Measurements from ENCODE around the gene RSPO4. TPM values are rescaled to one million over a fixed set of nuclear protein-coding genes. Genes with fewer than 3 reads are reported as not detected.

Gene RSPO4
- total RNA-seq, 2 donors from 2014 or later = not detected

- no peaks in the 10 kb centered on the region for H3K4me1 ChIP-seq
- no peaks in the 10 kb centered on the region for H3K36me3 ChIP-seq (replicated peaks in 1 of 2; ENCODE audit: insufficient read depth in 1 of 2, low read depth in 2 of 2)
- no peak overlapping the region for H3K4me3 ChIP-seq
- TF ChIP-seq CTCF (IDR thresholded peaks at IDR 0.05) = no peak
- TF ChIP-seq POLR2A (IDR thresholded peaks at IDR 0.05) = no peak
- WGBS, 2 donors = 67 to 71% methylated on average over 1 of the region's 1 CpG
- no peaks in the 10 kb centered on the region for H3K9me3 ChIP-seq
- intact Hi-C loops (cut with DNase I) = no loop called here
- H3K27me3 ChIP-seq = peaks cover 0 to 8% of the 10 kb centered on the region in 2 donors
- no peak for ATAC-seq
- H3K27ac ChIP-seq = no peak overlapping the region
- no peak for DNase-seq
These were observed 44.6 kb downstream of the RSPO4 start for GRCh38 chr20:957544-957943.

GRCh38 chr20:956330-956951 lies 45.7 kb downstream of the RSPO4 start:
- peak; percentile 69 for ATAC-seq
- TF ChIP-seq POLR2A (IDR thresholded peaks at IDR 0.05) (no peak), CTCF (IDR thresholded peaks at IDR 0.05) (peak; percentile 85 to 98 (median 92))
- peak; percentile 67 to 73 (median 68) for DNase-seq
- Histone ChIP-seq H3K36me3 (replicated peaks in 1 of 2; ENCODE audit: insufficient read depth in 1 of 2, low read depth in 2 of 2) (no peaks in the 10 kb centered on the region), H3K27ac (no peak overlapping the region), H3K9me3 (no peaks in the 10 kb centered on the region), H3K4me1 (no peaks in the 10 kb centered on the region), H3K27me3 (peaks cover 0 to 8% of the 10 kb centered on the region in 2 donors), H3K4me3 (no peak overlapping the region)
- intact Hi-C loops (cut with DNase I) = no loop called here
- 1 to 6% methylated on average over 10 to 13 of the region's 13 CpGs for WGBS, 2 donors

GRCh38 chr20:955656-956055 lies 46.5 kb downstream of the RSPO4 start:
- WGBS, 2 donors = 59 to 64% methylated on average over 7 of the region's 7 CpGs
- no peak for DNase-seq
- ATAC-seq = no peak
- H3K4me3 ChIP-seq = no peak overlapping the region
- no peaks in the 10 kb centered on the region for H3K9me3 ChIP-seq
- no peaks in the 10 kb centered on the region for H3K4me1 ChIP-seq
- H3K27ac ChIP-seq = no peak overlapping the region
- no peak for TF ChIP-seq POLR2A (IDR thresholded peaks at IDR 0.05)
- no peak for TF ChIP-seq CTCF (IDR thresholded peaks at IDR 0.05)
- no peaks in the 10 kb centered on the region for H3K36me3 ChIP-seq (replicated peaks in 1 of 2; ENCODE audit: insufficient read depth in 1 of 2, low read depth in 2 of 2)
- H3K27me3 ChIP-seq = peaks cover 0 to 8% of the 10 kb centered on the region in 2 donors
- intact Hi-C loops (cut with DNase I) = no loop called here

GRCh38 chr20:955111-955510 lies 47.0 kb downstream of the RSPO4 start:
- intact Hi-C loops (cut with DNase I) = no loop called here

More at GRCh38 chr20:955111-955510, 47.0 kb downstream of the RSPO4 start:
- Histone ChIP-seq H3K4me1 (no peaks in the 10 kb centered on the region), H3K9me3 (no peaks in the 10 kb centered on the region), H3K36me3 (replicated peaks in 1 of 2; ENCODE audit: insufficient read depth in 1 of 2, low read depth in 2 of 2) (no peaks in the 10 kb centered on the region), H3K27me3 (peaks cover 0 to 8% of the 10 kb centered on the region in 2 donors), H3K27ac (no peak overlapping the region), H3K4me3 (no peak overlapping the region)
- DNase-seq = no peak
- WGBS, 2 donors = 29 to 38% methylated on average over 3 of the region's 3 CpGs
- TF ChIP-seq POLR2A (IDR thresholded peaks at IDR 0.05) (no peak), CTCF (IDR thresholded peaks at IDR 0.05) (no peak)
- ATAC-seq = no peak

All from body of pancreas (tissue), 4 donors.